GM12878 (cell line): ENCODE results near the gene PRKCQ.

ENCODE experiments used
- CEBPB ChIP-seq, 2 experiments: fragments of 150-350 bp in 1 of 2; IDR thresholded peaks; 2 replicates each; pipeline ENCODE4 v1.6.1; 2012 to 2014; ENCODE audit warnings: low read depth in 2 of 2, low read length in 2 of 2, borderline replicate concordance in 1 of 2, inconsistent platforms in 1 of 2
- CTCF ChIP-seq, 3 experiments: IDR thresholded peaks in 2 of 3; conservative IDR thresholded peaks in 1 of 3; 2 replicates each; pipeline ENCODE4 v1.5.1; 2011; ENCODE audit warnings: low read depth in 3 of 3, low read length in 3 of 3, mild to moderate bottlenecking in 3 of 3, control low read depth in 2 of 3, moderate library complexity in 2 of 3, inconsistent platforms in 1 of 3, mixed read lengths in 1 of 3; ENCODE audit not compliant: control insufficient read depth in 2 of 3, insufficient read depth in 1 of 3; ENCODE audit errors: extremely low read depth in 1 of 3
- E4F1 ChIP-seq: fragments of 450-650 bp; IDR thresholded peaks from 2 replicates; pipeline ENCODE4 v1.6.1; 2018; ENCODE audit warnings: borderline replicate concordance, mild to moderate bottlenecking; ENCODE audit not compliant: partially characterized antibody
- EED ChIP-seq: sonication (generic); IDR thresholded peaks from 2 replicates; pipeline ENCODE4 v1.6.1; 2016; ENCODE audit warnings: antibody characterized with exemption, low read depth
- FOS ChIP-seq: IDR thresholded peaks from 3 replicates; pipeline ENCODE4 v1.6.1; 2011; ENCODE audit warnings: borderline replicate concordance; ENCODE audit not compliant: insufficient read length; ENCODE audit errors: extremely low read depth
- MAX ChIP-seq: IDR thresholded peaks from 2 replicates; pipeline ENCODE4 v1.6.1; 2012; ENCODE audit warnings: low read depth, low read length, improper control_type of control experiment
- POLR2A ChIP-seq: IDR thresholded peaks from 2 replicates; pipeline ENCODE4 v1.6.1; 2011; ENCODE audit warnings: low read depth, mild to moderate bottlenecking, low read length
- POLR2AphosphoS5 ChIP-seq: IDR thresholded peaks from 2 replicates; pipeline ENCODE4 v1.6.1; 2011; ENCODE audit warnings: mild to moderate bottlenecking, low read length, inconsistent platforms
- RBBP5 ChIP-seq: fragments of 200-600 bp; sonication (generic); conservative IDR thresholded peaks from 2 replicates; pipeline ENCODE4 v1.6.1; 2016
- REST ChIP-seq: IDR thresholded peaks from 2 replicates; pipeline ENCODE4 v1.6.1; 2012; ENCODE audit warnings: mild to moderate bottlenecking, low read depth, low read length
- SMC3 ChIP-seq: IDR thresholded peaks from 2 replicates; pipeline ENCODE4 v1.6.1; 2011; ENCODE audit warnings: low read length, improper control_type of control experiment, borderline replicate concordance
- TCF12 ChIP-seq: IDR thresholded peaks from 2 replicates; pipeline ENCODE4 v1.6.1; 2011; ENCODE audit warnings: low read depth, mild to moderate bottlenecking, low read length
- TCF7 ChIP-seq: IDR thresholded peaks from 2 replicates; pipeline ENCODE4 v1.6.1; 2014; ENCODE audit warnings: antibody characterized with exemption, borderline replicate concordance

GRCh38 chr10:6400331-6400730 is 179.7 kb downstream of the PRKCQ start:
- TF ChIP-seq POLR2A (no peak), CTCF (IDR thresholded peaks at IDR 0.05 in 2 of 3, conservative IDR thresholded peaks at IDR 0.05 in 1 of 3; ENCODE audit: control insufficient read depth in 2 of 3, extremely low read depth in 1 of 3, insufficient read depth in 1 of 3, low read depth in 3 of 3, low read length in 3 of 3) (no peak), POLR2AphosphoS5 (no peak), CEBPB (IDR thresholded peaks at IDR 0.05; ENCODE audit: borderline replicate concordance in 1 of 2, low read depth in 2 of 2, low read length in 2 of 2) (no peak), TCF12 (no peak), FOS (no peak), RBBP5 (no peak), MAX (no peak), E4F1 (no peak), EED (no peak), SMC3 (no peak), TCF7 (no peak), REST (no peak)
